Right lobe of liver (tissue), 6 donors: ENCODE results near the gene CFP. TPM values are rescaled to one million over a fixed set of nuclear protein-coding genes. Genes with fewer than 3 reads are reported as not detected.
A peak's percentile ranks its signal among the peaks of the same experiment; 100 is the strongest.

Experiments
- ATAC-seq, 4 donors: fragments of 200-7000 bp; cut with Tn5 transposase; one replicate each; pipeline ENCODE4 v1.9.1; 2020; ENCODE audit warnings: mild to moderate bottlenecking in 4 of 4, moderate library complexity in 4 of 4
- DNase-seq, 3 donors: peaks; one replicate each; pipeline ENCODE4 v3.0.0-alpha.2; 2020
- H3K27ac ChIP-seq, 3 donors: fragments of 200-600 bp; one replicate each; pipeline ENCODE4 v1.8.0; 2022
- H3K27me3 ChIP-seq, 2 donors: fragments of 200-600 bp; one replicate each; pipeline ENCODE4 v1.8.0; 2022
- H3K36me3 ChIP-seq, 4 donors: fragments of 200-600 bp; sonication (generic) in 1 of 4; one replicate each; pipeline versions ENCODE4 v1.5.1 to v1.8.0; 2017 to 2022; ENCODE audit warnings: control low read depth in 1 of 4
- H3K4me1 ChIP-seq, 4 donors: fragments of 200-600 bp; sonication (generic) in 1 of 4; one replicate each; pipeline versions ENCODE4 v1.5.1 to v1.8.0; 2017 to 2022; ENCODE audit warnings: control low read depth in 1 of 4
- H3K4me3 ChIP-seq, 3 donors: fragments of 200-600 bp; one replicate each; pipeline ENCODE4 v1.8.0; 2022
- H3K9me3 ChIP-seq, 4 donors: fragments of 200-600 bp; sonication (generic) in 1 of 4; one replicate each; pipeline versions ENCODE4 v1.5.1 to v1.8.0; 2017 to 2022; ENCODE audit warnings: control low read depth in 1 of 4
- CTCF ChIP-seq, 4 donors: fragments of 200-600 bp in 3 of 4; fragments of 450-650 bp in 1 of 4; IDR thresholded peaks; one replicate each; pipeline versions ENCODE4 v1.5.1 to v1.8.0; 2016 to 2022; ENCODE audit warnings: antibody characterized with exemption in 4 of 4, mild to moderate bottlenecking in 2 of 4
- POLR2A ChIP-seq: fragments of 450-650 bp; IDR thresholded peaks from one replicate; pipeline ENCODE4 v1.6.1; 2017; ENCODE audit warnings: antibody characterized with exemption, mild to moderate bottlenecking
- WGBS: methylation state at CpG from one replicate; pipeline ENCODE4 v1.1.6; 2018; ENCODE audit warnings: low coverage, low lambda C conversion rate; ENCODE audit not compliant: insufficient coverage; ENCODE audit errors: missing lambda C conversion rate; 5-methylcytosine and 5-hydroxymethylcytosine counted together
- intact Hi-C, 2 donors: fragments of 100-400 bp; cut with DNase I; formaldehyde crosslinking; loops; one replicate each; pipeline versions ENCODE4 v1.11.2 to v1.14.1; 2022
- total RNA-seq, 6 experiments: library from RNA; depleted of rRNA in 2 of 6; stranded (reverse); fragments of >200 nt in 2 of 6; fragmentation: NEBNext Ultra II Directional in 3 of 6; extraction: Animal tissue kit (Norgen Biotek cat#: 25700) in 3 of 6; gene quantifications; one replicate each; pipeline versions ENCODE4 v1.1.0 to v1.2.4, GENCODE V29; 2016 to 2023
- donor health status: DM: no; HTN: yes; CAD: no.
- donor health status: DM: no; HTN: no; CAD: no.
- donor health status: DM: no; HTN: no; CAD: no.
- donor health status: DM: no; HTN: yes; CAD: no.
- donor health status: DM: no; HTN: yes; CAD: no.

Gene CFP
- total RNA-seq, 6 experiments from 2014 or later, result 6.8 to 24.0 (median 9.8) TPM

GRCh38 chrX:47644557-47645091, 14.9 kb upstream of the CFP start:
- H3K4me3 ChIP-seq, result no peak overlapping the region
- H3K4me1 ChIP-seq, result peaks cover 0 to 4% (median 0%) of the 10 kb centered on the region in 4 donors
- 55% methylated on average over 9 of the region's 12 CpGs for WGBS
- DNase-seq, result no peak
- peaks cover 0 to 2% (median 0%) of the 10 kb centered on the region in 4 donors for H3K9me3 ChIP-seq
- no peaks in the 10 kb centered on the region for H3K27me3 ChIP-seq
- peak; percentile 31 to 45 (median 38) for ATAC-seq
- H3K36me3 ChIP-seq, result peaks cover 0 to 16% (median 2%) of the 10 kb centered on the region in 4 donors
- TF ChIP-seq CTCF (IDR thresholded peaks at IDR 0.05) (peak; percentile 19 to 34 (median 28)), POLR2A (no peak)
- intact Hi-C loops, result no loop called here
- H3K27ac ChIP-seq, result peak overlapping the region in 2 of 3 donors; percentile 36 to 58

- H3K27me3 ChIP-seq, result no peaks in the 10 kb centered on the region
- WGBS, result 27% methylated on average over 2 of the region's 2 CpGs
- H3K4me3 ChIP-seq, result no peak overlapping the region
- H3K36me3 ChIP-seq, result peaks cover 0 to 21% (median 3%) of the 10 kb centered on the region in 4 donors
- peaks cover 0 to 4% (median 0%) of the 10 kb centered on the region in 4 donors for H3K4me1 ChIP-seq
- peak; percentile 38 to 45 (median 42) for TF ChIP-seq CTCF (IDR thresholded peaks at IDR 0.05)
- no peak for TF ChIP-seq POLR2A
- peaks cover 0 to 4% (median 0%) of the 10 kb centered on the region in 4 donors for H3K9me3 ChIP-seq
- ATAC-seq (peak; percentile 34 to 59 (median 57)), DNase-seq (no peak)
- intact Hi-C loops, result no loop called here
- peak overlapping the region in 2 of 3 donors; percentile 2 to 6 for H3K27ac ChIP-seq
Measured at GRCh38 chrX:47643926-47644325, 14.2 kb upstream of the CFP start.

- DNase-seq, result no peak
- Histone ChIP-seq H3K27ac (no peak overlapping the region), H3K27me3 (no peaks in the 10 kb centered on the region), H3K4me1 (no peaks in the 10 kb centered on the region), H3K9me3 (peaks cover 0 to 4% (median 0%) of the 10 kb centered on the region in 4 donors), H3K36me3 (peaks cover 0 to 39% (median 8%) of the 10 kb centered on the region in 4 donors), H3K4me3 (no peak overlapping the region)
- intact Hi-C loops, result no loop called here
- no peak for TF ChIP-seq CTCF (IDR thresholded peaks at IDR 0.05)
- TF ChIP-seq POLR2A, result no peak
- ATAC-seq, result no peak
- 65% methylated on average over 2 of the region's 14 CpGs for WGBS
Measured at GRCh38 chrX:47638816-47639215, 9.1 kb upstream of the CFP start.

- ATAC-seq (peak; percentile 65 to 76 (median 70)), DNase-seq (peak in 2 of 3 donors; percentile 52 to 71)
- H3K36me3 ChIP-seq, result peaks cover 0 to 39% (median 8%) of the 10 kb centered on the region in 4 donors
- H3K4me1 ChIP-seq, result no peaks in the 10 kb centered on the region
- no peak for TF ChIP-seq CTCF (IDR thresholded peaks at IDR 0.05)
- TF ChIP-seq POLR2A, result no peak
- H3K4me3 ChIP-seq, result peak overlapping the region in 1 of 3 donors; percentile 24
- intact Hi-C loops, result no loop called here
- WGBS, result 75% methylated on average over 4 of the region's 31 CpGs
- H3K27me3 ChIP-seq, result no peaks in the 10 kb centered on the region
- no peak overlapping the region for H3K27ac ChIP-seq
- peaks cover 0 to 4% (median 0%) of the 10 kb centered on the region in 4 donors for H3K9me3 ChIP-seq
Measured at GRCh38 chrX:47637546-47638195, 7.9 kb upstream of the CFP start.
